SJSA1 (cell line): ENCODE results near the gene JADE2. TPM values are rescaled to one million over a fixed set of nuclear protein-coding genes. Genes with fewer than 3 reads are reported as not detected.
A peak's percentile ranks its signal among the peaks of the same experiment; 100 is the strongest.

Experiments used
- DNase-seq, 2 experiments: peaks; one replicate each; pipeline ENCODE4 v3.0.0-alpha.2; 2015 to 2020; ENCODE audit warnings: low spot score in 2 of 2, low read depth in 1 of 2
- H3K27ac ChIP-seq: fragments of 250-450 bp; sonication (Bioruptor Pico); 2 replicates; pipeline ENCODE4 v1.5.1; 2020; ENCODE audit warnings: mild to moderate bottlenecking, moderate library complexity
- H3K27me3 ChIP-seq: fragments of 250-450 bp; sonication (Bioruptor Pico); replicated peaks from 2 replicates; pipeline ENCODE4 v1.5.1; 2020; ENCODE audit warnings: mild to moderate bottlenecking, moderate library complexity
- H3K36me3 ChIP-seq: fragments of 250-450 bp; sonication (Bioruptor Pico); 2 replicates; pipeline ENCODE4 v1.5.1; 2020; ENCODE audit warnings: mild to moderate bottlenecking
- H3K4me1 ChIP-seq: fragments of 250-450 bp; sonication (Bioruptor Pico); replicated peaks from 2 replicates; pipeline ENCODE4 v1.6.1; 2021; ENCODE audit warnings: mild to moderate bottlenecking
- H3K4me3 ChIP-seq: fragments of 250-450 bp; sonication (Bioruptor Pico); 2 replicates; pipeline ENCODE4 v1.5.1; 2020; ENCODE audit warnings: mild to moderate bottlenecking
- H3K9me3 ChIP-seq: fragments of 250-450 bp; sonication (Bioruptor Pico); replicated peaks from 2 replicates; pipeline ENCODE4 v1.5.1; 2020; ENCODE audit warnings: mild to moderate bottlenecking
- total RNA-seq: library from RNA; depleted of rRNA; stranded (reverse); fragments of >200 nt; shearing (Covaris generic); gene quantifications from 2 replicates; pipeline ENCODE4 v1.2.3, GENCODE V29; 2014

The JADE2 gene
- total RNA-seq, 1 experiment from 2014 or later, result 14.6 TPM

DNA sequence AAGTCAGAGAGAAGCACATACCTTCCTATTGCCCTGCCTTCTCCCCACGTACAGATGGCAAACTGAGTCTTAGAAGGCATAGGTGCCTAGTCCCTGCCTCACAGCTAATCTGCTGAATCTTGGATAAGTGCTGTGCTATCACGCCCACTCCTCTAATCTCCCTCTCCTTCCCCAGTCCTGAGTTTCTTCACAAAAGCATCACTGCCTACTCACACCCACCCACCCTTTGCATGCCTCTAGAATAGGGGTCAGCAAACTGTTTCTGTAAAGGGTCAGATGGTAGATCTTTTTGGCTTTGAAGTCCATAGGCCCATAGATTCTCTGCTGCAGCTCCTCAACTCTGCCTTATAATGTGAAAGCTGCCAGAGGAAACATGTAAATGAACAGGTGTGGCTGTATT is 23.2 kb upstream of the JADE2 start:
- Histone ChIP-seq H3K27ac (no peak overlapping the region), H3K27me3 (no peaks in the 10 kb centered on the region), H3K36me3 (no peaks in the 10 kb centered on the region), H3K4me1 (peaks cover 47% of the 10 kb centered on the region), H3K9me3 (no peaks in the 10 kb centered on the region), H3K4me3 (no peak overlapping the region)
- DNase-seq, result no peak

- Histone ChIP-seq H3K4me1 (peaks cover 48% of the 10 kb centered on the region), H3K4me3 (no peak overlapping the region), H3K36me3 (no peaks in the 10 kb centered on the region), H3K27me3 (no peaks in the 10 kb centered on the region), H3K27ac (peak overlapping the region; percentile 81), H3K9me3 (no peaks in the 10 kb centered on the region)
- DNase-seq, result peak; percentile 98 to 99
These were observed 22.2 kb upstream of the JADE2 start for GRCh38 chr5:134503088-134503936.

- no peak overlapping the region for H3K4me3 ChIP-seq
- H3K27ac ChIP-seq, result peak overlapping the region; percentile 81
- H3K4me1 ChIP-seq, result peaks cover 55% of the 10 kb centered on the region
- no peaks in the 10 kb centered on the region for H3K36me3 ChIP-seq
- H3K9me3 ChIP-seq, result no peaks in the 10 kb centered on the region
- H3K27me3 ChIP-seq, result no peaks in the 10 kb centered on the region
- DNase-seq, result no peak
These were observed 21.5 kb upstream of the JADE2 start for GRCh38 chr5:134503937-134504437.

DNA sequence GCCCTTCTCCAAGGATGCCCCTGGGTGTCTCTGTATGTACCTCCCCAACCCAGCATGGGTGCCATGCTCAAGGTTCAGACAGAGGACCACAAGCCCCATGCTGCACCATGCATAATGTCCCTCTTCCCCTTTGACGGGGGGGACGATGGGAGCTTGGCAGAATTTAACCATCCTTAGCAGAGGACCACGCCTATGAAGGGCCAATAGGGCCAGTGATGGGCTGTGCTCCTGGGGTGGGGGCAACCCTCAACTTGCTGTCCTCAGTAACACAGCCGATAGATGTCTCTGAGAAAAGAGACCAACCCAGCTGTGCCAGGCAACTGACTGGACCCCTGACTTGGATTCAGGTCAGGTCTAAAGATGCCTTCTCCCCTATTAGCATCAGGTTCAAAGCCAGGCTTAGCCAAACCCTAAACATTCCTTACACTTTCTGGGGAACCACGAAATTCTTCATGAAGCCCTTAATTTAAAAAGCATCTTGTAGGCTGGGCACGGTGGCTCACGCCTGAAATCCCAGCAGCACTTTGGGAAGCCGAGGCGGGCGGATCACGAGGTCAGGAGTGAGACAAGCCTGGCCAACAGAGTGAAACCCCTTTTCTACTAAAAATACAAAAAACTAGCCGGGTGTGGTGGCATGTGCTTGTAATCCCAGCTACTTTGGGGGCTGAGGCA is 20.7 kb upstream of the JADE2 start:
- no peak overlapping the region for H3K4me3 ChIP-seq
- no peaks in the 10 kb centered on the region for H3K36me3 ChIP-seq
- DNase-seq, result no peak
- peaks cover 62% of the 10 kb centered on the region for H3K4me1 ChIP-seq
- no peak overlapping the region; the same call in 1 of the 2 replicates for H3K27ac ChIP-seq
- no peaks in the 10 kb centered on the region for H3K27me3 ChIP-seq
- no peaks in the 10 kb centered on the region for H3K9me3 ChIP-seq

GRCh38 chr5:134506054-134507039 is 19.1 kb upstream of the JADE2 start:
- H3K27me3 ChIP-seq, result no peaks in the 10 kb centered on the region
- H3K4me1 ChIP-seq, result peaks cover 67% of the 10 kb centered on the region
- H3K36me3 ChIP-seq, result no peaks in the 10 kb centered on the region
- H3K9me3 ChIP-seq, result no peaks in the 10 kb centered on the region
- peak in 1 of 2 experiments; percentile 31 for DNase-seq
- no peak overlapping the region for H3K27ac ChIP-seq
- H3K4me3 ChIP-seq, result no peak overlapping the region

DNA sequence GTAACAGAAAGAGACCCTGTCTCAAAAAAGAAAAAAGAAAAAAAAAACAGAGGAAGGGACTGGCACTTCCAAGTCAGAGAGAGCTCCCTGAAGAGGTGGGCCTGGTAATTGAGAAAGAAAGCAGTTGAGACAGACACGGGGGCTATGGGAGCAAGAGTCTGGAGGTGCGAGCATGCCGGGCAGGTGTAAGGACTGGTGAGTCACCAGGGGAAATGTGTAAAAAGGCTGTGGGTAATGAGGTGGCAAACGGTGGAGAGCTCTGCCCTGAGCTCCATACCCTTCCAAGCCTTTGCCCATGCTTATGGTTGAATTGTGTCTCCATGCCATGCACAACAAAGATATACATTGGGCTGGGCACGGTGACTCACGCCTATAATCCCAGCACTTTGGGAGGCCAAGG is 18.0 kb upstream of the JADE2 start:
- no peak for DNase-seq
- H3K36me3 ChIP-seq, result no peaks in the 10 kb centered on the region
- no peaks in the 10 kb centered on the region for H3K27me3 ChIP-seq
- H3K27ac ChIP-seq, result no peak overlapping the region
- H3K4me3 ChIP-seq, result no peak overlapping the region
- H3K9me3 ChIP-seq, result no peaks in the 10 kb centered on the region
- peaks cover 74% of the 10 kb centered on the region for H3K4me1 ChIP-seq

DNA sequence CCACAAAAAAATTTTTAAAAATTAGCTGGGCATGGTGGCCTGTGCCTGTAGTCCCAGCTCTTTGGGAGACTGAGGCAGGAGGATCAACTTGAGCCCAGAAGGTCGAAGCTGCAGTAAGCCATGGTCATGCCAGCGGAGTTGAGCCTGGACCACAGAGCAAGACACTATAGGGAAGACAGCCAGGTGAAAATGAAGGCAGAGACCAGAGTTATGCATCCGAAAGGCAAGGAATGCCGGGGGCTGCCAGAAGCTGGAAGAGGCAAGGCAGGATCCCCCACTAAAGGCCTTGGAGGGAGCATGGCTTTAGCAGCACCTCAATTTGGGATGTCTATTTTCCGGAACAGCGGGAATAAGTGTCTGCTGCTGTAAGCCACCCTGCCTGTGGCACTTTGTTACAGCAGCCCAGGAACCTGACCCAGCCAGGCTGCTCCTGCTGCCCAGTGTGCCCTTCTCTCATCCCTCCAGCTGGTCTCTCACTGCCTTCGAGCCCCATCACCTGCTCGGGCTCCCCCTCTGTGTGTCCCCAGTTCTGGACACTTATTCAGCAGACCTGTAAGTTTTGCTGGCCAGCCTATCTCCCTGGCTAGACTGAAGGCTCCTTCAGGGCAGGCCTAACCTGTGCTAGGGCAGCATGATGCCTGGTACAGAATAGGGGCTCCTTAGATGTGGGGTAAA is 16.8 kb upstream of the JADE2 start:
- Histone ChIP-seq H3K36me3 (no peaks in the 10 kb centered on the region), H3K9me3 (no peaks in the 10 kb centered on the region), H3K4me3 (no peak overlapping the region), H3K27me3 (no peaks in the 10 kb centered on the region), H3K4me1 (peaks cover 68% of the 10 kb centered on the region), H3K27ac (no peak overlapping the region)
- no peak for DNase-seq

GRCh38 chr5:134509308-134510040 is 16.0 kb upstream of the JADE2 start:
- Histone ChIP-seq H3K4me1 (peaks cover 60% of the 10 kb centered on the region), H3K27me3 (no peaks in the 10 kb centered on the region), H3K9me3 (no peaks in the 10 kb centered on the region), H3K4me3 (no peak overlapping the region), H3K27ac (no peak overlapping the region), H3K36me3 (no peaks in the 10 kb centered on the region)
- peak; percentile 88 to 92 for DNase-seq

GRCh38 chr5:134510970-134511795 is 14.3 kb upstream of the JADE2 start:
- Histone ChIP-seq H3K9me3 (no peaks in the 10 kb centered on the region), H3K4me1 (peaks cover 52% of the 10 kb centered on the region), H3K4me3 (no peak overlapping the region), H3K27ac (peak overlapping the region; percentile 17; the same call in 1 of the 2 replicates), H3K36me3 (no peaks in the 10 kb centered on the region), H3K27me3 (no peaks in the 10 kb centered on the region)
- DNase-seq, result peak; percentile 67 to 73

DNA sequence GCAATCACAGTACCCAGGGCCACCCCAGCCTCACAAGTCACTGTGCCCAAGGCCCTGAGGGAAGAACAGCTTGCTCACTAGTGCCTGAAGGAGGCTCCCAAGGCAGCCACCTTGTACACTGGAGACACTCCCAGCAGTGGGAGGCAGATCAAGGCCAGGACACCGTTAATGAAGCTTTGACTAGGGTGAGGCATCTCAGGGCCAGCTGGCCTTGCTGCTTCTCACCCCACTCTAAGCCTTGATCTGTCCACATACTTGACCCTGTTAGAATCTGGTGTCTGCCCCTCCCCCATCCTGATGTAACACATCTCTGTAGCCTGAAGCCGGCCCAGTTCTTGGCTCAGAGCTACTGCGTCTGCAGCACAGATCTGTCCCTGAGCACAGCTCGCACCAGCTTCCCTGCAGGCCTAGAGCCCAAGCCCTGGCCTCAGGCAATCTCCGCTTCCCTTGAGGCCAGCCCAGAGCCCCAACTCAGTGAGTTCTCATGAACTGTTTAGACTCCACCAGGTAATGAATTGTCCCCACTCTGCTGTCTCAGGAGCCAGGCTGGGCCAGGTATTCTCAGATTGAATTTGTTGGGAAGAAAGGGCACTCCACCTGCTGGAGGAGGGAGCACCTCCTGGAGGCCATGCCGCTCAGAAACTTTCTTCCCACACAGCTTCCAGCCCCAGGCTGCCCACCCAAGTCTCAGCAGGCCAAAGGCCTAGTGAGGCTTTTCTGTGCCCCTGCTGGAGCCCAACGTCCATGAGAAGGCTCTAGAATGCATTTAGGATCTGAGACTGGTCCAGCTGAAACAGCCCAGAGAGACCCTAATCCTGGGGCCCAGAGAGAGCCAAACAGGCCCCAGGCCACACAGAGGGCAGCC is 13.4 kb upstream of the JADE2 start:
- no peak overlapping the region for H3K27ac ChIP-seq
- H3K4me3 ChIP-seq, result no peak overlapping the region
- H3K36me3 ChIP-seq, result no peaks in the 10 kb centered on the region
- no peaks in the 10 kb centered on the region for H3K9me3 ChIP-seq
- peak in 1 of 2 experiments; percentile 42 for DNase-seq
- no peaks in the 10 kb centered on the region for H3K27me3 ChIP-seq
- peaks cover 46% of the 10 kb centered on the region for H3K4me1 ChIP-seq

- Histone ChIP-seq H3K9me3 (no peaks in the 10 kb centered on the region), H3K4me1 (peaks cover 46% of the 10 kb centered on the region), H3K27me3 (no peaks in the 10 kb centered on the region), H3K36me3 (no peaks in the 10 kb centered on the region), H3K27ac (no peak overlapping the region), H3K4me3 (no peak overlapping the region)
- peak in 1 of 2 experiments; percentile 44 for DNase-seq
These were observed 12.8 kb upstream of the JADE2 start for GRCh38 chr5:134512661-134512999.
